Rectal smooth muscle tissue (tissue), 1 donor: Measurements from ENCODE around the gene OPCML.

Source experiments
- H3K27ac ChIP-seq: one replicate; pipeline ENCODE4 v1.7.0; 2013; ENCODE audit warnings: low read depth, low read length, inconsistent platforms
- H3K27me3 ChIP-seq: one replicate; pipeline ENCODE4 v1.7.0; 2013; ENCODE audit warnings: low read length; ENCODE audit not compliant: control insufficient read depth, insufficient read depth
- H3K36me3 ChIP-seq: one replicate; pipeline ENCODE4 v1.7.0; 2013; ENCODE audit warnings: low read length; ENCODE audit not compliant: control insufficient read depth, insufficient read depth
- H3K4me1 ChIP-seq: one replicate; pipeline ENCODE4 v1.7.0; 2013; ENCODE audit warnings: low read length; ENCODE audit not compliant: control insufficient read depth, insufficient read depth
- H3K4me3 ChIP-seq: one replicate; pipeline ENCODE4 v1.7.0; 2013; ENCODE audit warnings: low read length
- H3K9ac ChIP-seq: one replicate; pipeline ENCODE4 v1.7.0; 2013; ENCODE audit warnings: low read length

Gene OPCML

GRCh38 chr11:133530501-133530835 is 1.8 kb downstream of the OPCML start:
- no peaks in the 10 kb centered on the region for H3K36me3 ChIP-seq
- H3K4me1 ChIP-seq, result no peaks in the 10 kb centered on the region
- no peak overlapping the region for H3K4me3 ChIP-seq
- H3K9ac ChIP-seq, result no peak overlapping the region
- no peak overlapping the region for H3K27ac ChIP-seq
- no peaks in the 10 kb centered on the region for H3K27me3 ChIP-seq

- no peaks in the 10 kb centered on the region for H3K4me1 ChIP-seq
- no peak overlapping the region for H3K27ac ChIP-seq
- H3K9ac ChIP-seq, result no peak overlapping the region
- no peaks in the 10 kb centered on the region for H3K36me3 ChIP-seq
- no peak overlapping the region for H3K4me3 ChIP-seq
- H3K27me3 ChIP-seq, result no peaks in the 10 kb centered on the region
Measured at GRCh38 chr11:133529807-133530500, 2.3 kb downstream of the OPCML start.

GRCh38 chr11:133526790-133527189 is 5.5 kb downstream of the OPCML start:
- Histone ChIP-seq H3K4me1 (no peaks in the 10 kb centered on the region), H3K27me3 (no peaks in the 10 kb centered on the region), H3K9ac (no peak overlapping the region), H3K4me3 (no peak overlapping the region), H3K27ac (no peak overlapping the region), H3K36me3 (no peaks in the 10 kb centered on the region)

GRCh38 chr11:133525976-133526375 is 6.3 kb downstream of the OPCML start:
- no peaks in the 10 kb centered on the region for H3K36me3 ChIP-seq
- H3K27me3 ChIP-seq, result no peaks in the 10 kb centered on the region
- H3K4me1 ChIP-seq, result no peaks in the 10 kb centered on the region
- H3K27ac ChIP-seq, result no peak overlapping the region
- H3K9ac ChIP-seq, result no peak overlapping the region
- no peak overlapping the region for H3K4me3 ChIP-seq

- H3K36me3 ChIP-seq, result no peaks in the 10 kb centered on the region
- H3K27ac ChIP-seq, result no peak overlapping the region
- H3K4me3 ChIP-seq, result no peak overlapping the region
- H3K27me3 ChIP-seq, result no peaks in the 10 kb centered on the region
- H3K4me1 ChIP-seq, result no peaks in the 10 kb centered on the region
- no peak overlapping the region for H3K9ac ChIP-seq
Measured at GRCh38 chr11:133524488-133524887, 7.8 kb downstream of the OPCML start.

GRCh38 chr11:133522344-133522743 is 10.0 kb downstream of the OPCML start:
- Histone ChIP-seq H3K4me3 (no peak overlapping the region), H3K27ac (no peak overlapping the region), H3K36me3 (no peaks in the 10 kb centered on the region), H3K4me1 (no peaks in the 10 kb centered on the region), H3K9ac (no peak overlapping the region), H3K27me3 (no peaks in the 10 kb centered on the region)

GRCh38 chr11:133521502-133521901 is 10.8 kb downstream of the OPCML start:
- no peaks in the 10 kb centered on the region for H3K4me1 ChIP-seq

GRCh38 chr11:133520707-133521106 is 11.6 kb downstream of the OPCML start:
- Histone ChIP-seq H3K27ac (no peak overlapping the region), H3K4me1 (no peaks in the 10 kb centered on the region), H3K27me3 (no peaks in the 10 kb centered on the region), H3K36me3 (no peaks in the 10 kb centered on the region), H3K9ac (no peak overlapping the region), H3K4me3 (no peak overlapping the region)

More at GRCh38 chr11:133521502-133521901, 10.8 kb downstream of the OPCML start:
- Histone ChIP-seq H3K27ac (no peak overlapping the region), H3K27me3 (no peaks in the 10 kb centered on the region), H3K36me3 (no peaks in the 10 kb centered on the region), H3K9ac (no peak overlapping the region), H3K4me3 (no peak overlapping the region)

- Histone ChIP-seq H3K27ac (no peak overlapping the region), H3K27me3 (no peaks in the 10 kb centered on the region), H3K4me1 (no peaks in the 10 kb centered on the region), H3K36me3 (no peaks in the 10 kb centered on the region), H3K4me3 (no peak overlapping the region), H3K9ac (no peak overlapping the region)
Measured at GRCh38 chr11:133519560-133519959, 12.7 kb downstream of the OPCML start.

- no peak overlapping the region for H3K4me3 ChIP-seq
- H3K27ac ChIP-seq, result no peak overlapping the region
- H3K36me3 ChIP-seq, result no peaks in the 10 kb centered on the region
- no peaks in the 10 kb centered on the region for H3K27me3 ChIP-seq
- H3K4me1 ChIP-seq, result no peaks in the 10 kb centered on the region
- H3K9ac ChIP-seq, result no peak overlapping the region
Measured at GRCh38 chr11:133518702-133519264, 13.5 kb downstream of the OPCML start.

- no peak overlapping the region for H3K4me3 ChIP-seq
- no peak overlapping the region for H3K9ac ChIP-seq
- no peak overlapping the region for H3K27ac ChIP-seq
- H3K4me1 ChIP-seq, result no peaks in the 10 kb centered on the region
- H3K27me3 ChIP-seq, result no peaks in the 10 kb centered on the region
- no peaks in the 10 kb centered on the region for H3K36me3 ChIP-seq
Measured at GRCh38 chr11:133516845-133517244, 15.5 kb downstream of the OPCML start.

GRCh38 chr11:133515107-133515506 is 17.2 kb downstream of the OPCML start:
- Histone ChIP-seq H3K9ac (no peak overlapping the region), H3K27me3 (no peaks in the 10 kb centered on the region), H3K36me3 (no peaks in the 10 kb centered on the region), H3K4me1 (no peaks in the 10 kb centered on the region), H3K27ac (no peak overlapping the region), H3K4me3 (no peak overlapping the region)
